Measurements from ENCODE around the gene HP1BP3.

The HP1BP3 gene

GRCh38 chr1:20723159-20723536 is 64.0 kb downstream of the HP1BP3 start:
- no peak overlapping the region for H3K4me2 ChIP-seq (ENCODE audit: low read length)
- no peaks in the 10 kb centered on the region for H3K27me3 ChIP-seq (ENCODE audit: control insufficient read depth, insufficient read depth, low read length)
- no peak overlapping the region for H3K4me3 ChIP-seq (ENCODE audit: low read depth, low read length)
- TF ChIP-seq CTCF (IDR thresholded peaks at IDR 0.05), result no peak
- no peak overlapping the region for H3K27ac ChIP-seq
- H2AFZ ChIP-seq, result no peak overlapping the region
- H3K79me2 ChIP-seq, result no peaks in the 10 kb centered on the region
- no peaks in the 10 kb centered on the region for H3K4me1 ChIP-seq
- H3K9ac ChIP-seq, result no peak overlapping the region
- H3K9me3 ChIP-seq (ENCODE audit: control insufficient read depth, low read length), result no peaks in the 10 kb centered on the region
- no peaks in the 10 kb centered on the region for H3K36me3 ChIP-seq (ENCODE audit: control insufficient read depth, insufficient read depth, low read length)

- no peak for TF ChIP-seq CTCF (IDR thresholded peaks at IDR 0.05)
- Histone ChIP-seq H3K4me1 (no peaks in the 10 kb centered on the region), H3K4me3 (ENCODE audit: low read depth, low read length) (no peak overlapping the region), H3K27ac (no peak overlapping the region), H3K27me3 (ENCODE audit: control insufficient read depth, insufficient read depth, low read length) (no peaks in the 10 kb centered on the region), H3K79me2 (no peaks in the 10 kb centered on the region), H3K4me2 (ENCODE audit: low read length) (no peak overlapping the region), H3K9me3 (ENCODE audit: control insufficient read depth, low read length) (no peaks in the 10 kb centered on the region), H3K36me3 (ENCODE audit: control insufficient read depth, insufficient read depth, low read length) (no peaks in the 10 kb centered on the region), H2AFZ (no peak overlapping the region), H3K9ac (no peak overlapping the region)
Measured at GRCh38 chr1:20721117-20722061, 65.7 kb downstream of the HP1BP3 start.

GRCh38 chr1:20720631-20721091 is 66.4 kb downstream of the HP1BP3 start:
- Histone ChIP-seq H3K79me2 (no peaks in the 10 kb centered on the region), H3K4me1 (no peaks in the 10 kb centered on the region), H3K9ac (no peak overlapping the region), H3K27ac (no peak overlapping the region), H2AFZ (no peak overlapping the region), H3K4me3 (ENCODE audit: low read depth, low read length) (no peak overlapping the region), H3K36me3 (ENCODE audit: control insufficient read depth, insufficient read depth, low read length) (no peaks in the 10 kb centered on the region), H3K4me2 (ENCODE audit: low read length) (no peak overlapping the region), H3K27me3 (ENCODE audit: control insufficient read depth, insufficient read depth, low read length) (no peaks in the 10 kb centered on the region), H3K9me3 (ENCODE audit: control insufficient read depth, low read length) (no peaks in the 10 kb centered on the region)
- TF ChIP-seq CTCF (IDR thresholded peaks at IDR 0.05), result no peak

GRCh38 chr1:20719871-20720620 is 67.1 kb downstream of the HP1BP3 start:
- Histone ChIP-seq H3K27me3 (ENCODE audit: control insufficient read depth, insufficient read depth, low read length) (no peaks in the 10 kb centered on the region), H2AFZ (no peak overlapping the region), H3K27ac (no peak overlapping the region), H3K4me3 (ENCODE audit: low read depth, low read length) (no peak overlapping the region), H3K4me1 (no peaks in the 10 kb centered on the region), H3K4me2 (ENCODE audit: low read length) (no peak overlapping the region), H3K79me2 (no peaks in the 10 kb centered on the region), H3K9ac (no peak overlapping the region), H3K9me3 (ENCODE audit: control insufficient read depth, low read length) (no peaks in the 10 kb centered on the region), H3K36me3 (ENCODE audit: control insufficient read depth, insufficient read depth, low read length) (no peaks in the 10 kb centered on the region)
- no peak for TF ChIP-seq CTCF (IDR thresholded peaks at IDR 0.05)
